Natural killer cell (primary cell): ENCODE measurements around the gene PDE4B. TPM values are rescaled to one million over a fixed set of nuclear protein-coding genes. Genes with fewer than 3 reads are reported as not detected.

Experiments used
- ATAC-seq, 3 donors: fragments of 150-1000 bp in 2 of 3; fragments of 200-7000 bp in 1 of 3; cut with Tn5 transposase; 1 replicate in 1 of 3; 2 replicates in 2 of 3; pipeline ENCODE4 v1.10.0; 2021; ENCODE audit warnings: mild to moderate bottlenecking in 2 of 3, moderate library complexity in 2 of 3
- DNase-seq, 2 donors: peaks; one replicate each; pipeline versions ENCODE4 v3.0.0 to v3.0.0-alpha.2; 2013 to 2021; ENCODE audit warnings: mixed read lengths in 1 of 2
- H3K27ac ChIP-seq: one replicate; pipeline ENCODE4 v1.5.1; 2013; ENCODE audit warnings: mild to moderate bottlenecking, low read length
- H3K27me3 ChIP-seq: one replicate; pipeline ENCODE4 v1.6.1; 2013; ENCODE audit warnings: low read length; ENCODE audit not compliant: control insufficient read depth, insufficient read depth
- H3K36me3 ChIP-seq: one replicate; pipeline ENCODE4 v1.6.1; 2013; ENCODE audit warnings: low read length; ENCODE audit not compliant: control insufficient read depth, insufficient read depth
- H3K4me1 ChIP-seq: one replicate; pipeline ENCODE4 v1.6.1; 2013; ENCODE audit warnings: low read length; ENCODE audit not compliant: control insufficient read depth, insufficient read depth
- H3K4me3 ChIP-seq: one replicate; pipeline ENCODE4 v1.5.1; 2013; ENCODE audit warnings: low read length
- H3K9me3 ChIP-seq: one replicate; pipeline ENCODE4 v1.6.1; 2013; ENCODE audit warnings: low read length; ENCODE audit not compliant: control insufficient read depth, insufficient read depth
- H3K27ac Mint-ChIP-seq, 2 donors: one replicate each; pipeline ENCODE4 v1.8.0; 2022; ENCODE audit warnings: mild to moderate bottlenecking in 2 of 2, mixed read lengths in 2 of 2, moderate library complexity in 1 of 2
- H3K27me3 Mint-ChIP-seq, 2 donors: one replicate each; pipeline ENCODE4 v1.8.0; 2022; ENCODE audit warnings: low read depth in 2 of 2, mixed read lengths in 2 of 2
- H3K36me3 Mint-ChIP-seq: one replicate; pipeline ENCODE4 v1.8.0; 2022; ENCODE audit warnings: mixed read lengths
- H3K4me1 Mint-ChIP-seq, 2 donors: one replicate each; pipeline ENCODE4 v1.8.0; 2022; ENCODE audit warnings: mixed read lengths in 2 of 2
- H3K4me3 Mint-ChIP-seq: one replicate; pipeline ENCODE4 v1.8.0; 2022; ENCODE audit warnings: mild to moderate bottlenecking, moderate library complexity, mixed read lengths
- H3K9me3 Mint-ChIP-seq, 2 donors: one replicate each; pipeline ENCODE4 v1.8.0; 2022; ENCODE audit warnings: mixed read lengths in 2 of 2
- CTCF ChIP-seq: fragments of 200-600 bp; IDR thresholded peaks from one replicate; pipeline ENCODE4 v1.8.0; 2022; ENCODE audit warnings: antibody characterized with exemption
- WGBS: methylation state at CpG from one replicate; pipeline ENCODE4 v1.1.7; 2013; ENCODE audit warnings: missing lambda C conversion rate; ENCODE audit not compliant: insufficient coverage; 5-methylcytosine and 5-hydroxymethylcytosine counted together
- intact Hi-C: fragments of 100-400 bp; cut with micrococcal nuclease; formaldehyde crosslinking; loops from one replicate; pipeline ENCODE4 v1.14.2; 2022
- total RNA-seq, 4 donors: library from RNA; stranded (reverse); fragments of 120-200 nt in 1 of 4; gene quantifications; one replicate each; pipeline versions ENCODE4 v1.2.3 to v1.2.4, GENCODE V29; 2013 to 2022

The PDE4B gene
- total RNA-seq, 3 donors from 2014 or later (not counting 1 experiment from before 2014, with no cell fraction given): 18.0 to 42.4 (median 25.5) TPM

- Histone ChIP-seq H3K4me3 (no peak overlapping the region), H3K4me1 (peaks cover 13% of the 10 kb centered on the region), H3K27ac (no peak overlapping the region), H3K9me3 (no peaks in the 10 kb centered on the region), H3K36me3 (no peaks in the 10 kb centered on the region), H3K27me3 (no peaks in the 10 kb centered on the region)
- WGBS: 92% methylated on average over 5 of the region's 5 CpGs
- intact Hi-C loops: no loop called here
- no peaks in the 10 kb centered on the region for H3K9me3 Mint-ChIP-seq
- H3K27me3 Mint-ChIP-seq: peaks cover 0 to 9% of the 10 kb centered on the region in 2 donors
- ATAC-seq (no peak), DNase-seq (no peak)
- no peak overlapping the region for H3K27ac Mint-ChIP-seq
- no peaks in the 10 kb centered on the region for H3K36me3 Mint-ChIP-seq
- H3K4me1 Mint-ChIP-seq: peaks cover 10 to 13% of the 10 kb centered on the region in 2 donors
- no peak overlapping the region for H3K4me3 Mint-ChIP-seq
- TF ChIP-seq CTCF: no peak
These were observed 477.6 kb downstream of the PDE4B start for GRCh38 chr1:66270119-66270812.

GRCh38 chr1:66271216-66271903, 478.7 kb downstream of the PDE4B start:
- Mint-ChIP-seq H3K9me3 (no peaks in the 10 kb centered on the region), H3K4me3 (no peak overlapping the region), H3K27ac (no peak overlapping the region), H3K27me3 (peaks cover 0 to 9% of the 10 kb centered on the region in 2 donors), H3K4me1 (peaks cover 21 to 24% of the 10 kb centered on the region in 2 donors), H3K36me3 (no peaks in the 10 kb centered on the region)
- ATAC-seq (no peak), DNase-seq (peak in 1 of 2 donors; percentile 60)
- no peak for TF ChIP-seq CTCF
- H3K4me1 ChIP-seq: peaks cover 21% of the 10 kb centered on the region
- intact Hi-C loops: no loop called here
- no peak overlapping the region for H3K4me3 ChIP-seq
- H3K27ac ChIP-seq: no peak overlapping the region
- H3K36me3 ChIP-seq: no peaks in the 10 kb centered on the region
- 71% methylated on average over 8 of the region's 8 CpGs for WGBS
- H3K9me3 ChIP-seq: no peaks in the 10 kb centered on the region
- H3K27me3 ChIP-seq: no peaks in the 10 kb centered on the region

DNA sequence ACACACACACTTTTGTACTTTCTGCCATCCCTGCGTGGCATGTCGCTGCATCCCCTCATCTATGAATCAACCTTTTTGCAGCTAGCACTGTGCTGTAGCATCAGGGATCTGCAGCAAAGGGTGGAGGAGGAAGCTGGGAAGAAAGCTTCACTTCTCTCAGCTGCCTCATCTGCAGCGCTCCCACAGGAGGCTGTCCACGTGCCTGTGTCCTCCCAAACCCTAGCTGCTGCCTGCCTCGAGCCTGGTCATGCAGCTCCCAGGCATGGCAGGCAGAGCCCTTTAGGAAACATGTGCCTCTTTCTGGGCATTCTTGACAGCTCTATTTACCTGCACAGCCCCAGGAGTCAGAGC, 479.2 kb downstream of the PDE4B start:
- H3K27me3 Mint-ChIP-seq: peaks cover 0 to 9% of the 10 kb centered on the region in 2 donors
- no peak for TF ChIP-seq CTCF
- no peaks in the 10 kb centered on the region for H3K36me3 Mint-ChIP-seq
- Histone ChIP-seq H3K4me1 (peaks cover 22% of the 10 kb centered on the region), H3K9me3 (no peaks in the 10 kb centered on the region), H3K27me3 (no peaks in the 10 kb centered on the region), H3K27ac (no peak overlapping the region), H3K36me3 (no peaks in the 10 kb centered on the region), H3K4me3 (no peak overlapping the region)
- ATAC-seq (no peak), DNase-seq (no peak)
- no peaks in the 10 kb centered on the region for H3K9me3 Mint-ChIP-seq
- peaks cover 26 to 27% of the 10 kb centered on the region in 2 donors for H3K4me1 Mint-ChIP-seq
- no peak overlapping the region for H3K4me3 Mint-ChIP-seq
- intact Hi-C loops: no loop called here
- 83% methylated on average over 4 of the region's 5 CpGs for WGBS
- no peak overlapping the region for H3K27ac Mint-ChIP-seq
